Measurements from ENCODE around the gene LMOD1. TPM values are rescaled to one million over a fixed set of nuclear protein-coding genes. Genes with fewer than 3 reads are reported as not detected.

The LMOD1 gene
- total and polyA plus RNA-seq, 3 donors from 2014 or later: 31.4 to 46.3 (median 39.4) TPM

- H3K4me3 ChIP-seq: no peak overlapping the region
- 49 to 66% methylated on average over 5 of the region's 5 CpGs for WGBS, 2 donors
- peaks cover 22% of the 10 kb centered on the region for H3K4me1 ChIP-seq
- H3K27ac ChIP-seq: peak overlapping the region; percentile 33 to 58
- intact Hi-C loops (cut with DNase I; ENCODE audit: low total_unique reads): no loop called here
- no peaks in the 10 kb centered on the region for H3K36me3 ChIP-seq (ENCODE audit: low read depth, missing control alignments)
- no peak for TF ChIP-seq CTCF (IDR thresholded peaks at IDR 0.05)
- TF ChIP-seq POLR2A (IDR thresholded peaks at IDR 0.05): no peak
- H3K9me3 ChIP-seq: no peaks in the 10 kb centered on the region
- H3K27me3 ChIP-seq: no peaks in the 10 kb centered on the region
- DNase-seq: no peak
Measured at GRCh38 chr1:201925981-201926645, 20.2 kb downstream of the LMOD1 start.

GRCh38 chr1:201925301-201925567 lies 21.1 kb downstream of the LMOD1 start:
- Histone ChIP-seq H3K4me1 (peaks cover 24% of the 10 kb centered on the region), H3K27me3 (no peaks in the 10 kb centered on the region), H3K27ac (peak overlapping the region in 1 of 2 donors; percentile 3), H3K9me3 (no peaks in the 10 kb centered on the region), H3K36me3 (ENCODE audit: low read depth, missing control alignments) (no peaks in the 10 kb centered on the region), H3K4me3 (no peak overlapping the region)
- TF ChIP-seq POLR2A (IDR thresholded peaks at IDR 0.05) (no peak), CTCF (IDR thresholded peaks at IDR 0.05) (no peak)
- no peak for DNase-seq
- whole genome bisulfite sequencing, 2 donors: 69% methylated on average over 2 of the region's 2 CpGs
- intact Hi-C loops (cut with DNase I; ENCODE audit: low total_unique reads): no loop called here

GRCh38 chr1:201921952-201922558 lies 24.3 kb downstream of the LMOD1 start:
- no peak overlapping the region for H3K27ac ChIP-seq
- H3K27me3 ChIP-seq: no peaks in the 10 kb centered on the region
- TF ChIP-seq POLR2A (IDR thresholded peaks at IDR 0.05): no peak
- no peak for TF ChIP-seq CTCF (IDR thresholded peaks at IDR 0.05)
- no peak for DNase-seq
- no peaks in the 10 kb centered on the region for H3K9me3 ChIP-seq
- WGBS, 2 donors: 91 to 96% methylated on average over 3 of the region's 3 CpGs
- H3K4me3 ChIP-seq: no peak overlapping the region
- peaks cover 48% of the 10 kb centered on the region for H3K4me1 ChIP-seq
- intact Hi-C loops (cut with DNase I; ENCODE audit: low total_unique reads): no loop called here
- no peaks in the 10 kb centered on the region for H3K36me3 ChIP-seq (ENCODE audit: low read depth, missing control alignments)

- WGBS, 2 donors: 71 to 78% methylated on average over 5 of the region's 5 CpGs
- H3K9me3 ChIP-seq: no peaks in the 10 kb centered on the region
- H3K27me3 ChIP-seq: no peaks in the 10 kb centered on the region
- DNase-seq: no peak
- peaks cover 59% of the 10 kb centered on the region for H3K4me1 ChIP-seq
- no peak overlapping the region for H3K4me3 ChIP-seq
- intact Hi-C loops (cut with DNase I; ENCODE audit: low total_unique reads): no loop called here
- H3K36me3 ChIP-seq (ENCODE audit: low read depth, missing control alignments): no peaks in the 10 kb centered on the region
- no peak for TF ChIP-seq POLR2A (IDR thresholded peaks at IDR 0.05)
- no peak for TF ChIP-seq CTCF (IDR thresholded peaks at IDR 0.05)
- peak overlapping the region; percentile 65 to 66 for H3K27ac ChIP-seq
Measured at GRCh38 chr1:201918343-201918742, 28.0 kb downstream of the LMOD1 start.
